SJCRH30 (cell line): ENCODE results near the gene TAS2R43. TPM values are rescaled to one million over a fixed set of nuclear protein-coding genes. Genes with fewer than 3 reads are reported as not detected.
"Not testable (repeated sequence)": the region's sequence is repeated elsewhere in the genome, so short reads cannot be mapped to it uniquely, and the experiment has no call there.

ENCODE experiments used
- DNase-seq, 2 experiments: peaks; one replicate each; pipeline ENCODE4 v3.0.0-alpha.2; 2015 to 2020
- H3K27ac ChIP-seq: fragments of 250-450 bp; sonication (Bioruptor Pico); 2 replicates; pipeline ENCODE4 v1.5.1; 2020; ENCODE audit warnings: mild to moderate bottlenecking, moderate library complexity
- H3K27me3 ChIP-seq: fragments of 250-450 bp; sonication (Bioruptor Pico); 2 replicates; pipeline ENCODE4 v1.5.1; 2020; ENCODE audit warnings: mild to moderate bottlenecking, moderate library complexity
- H3K36me3 ChIP-seq: fragments of 250-450 bp; sonication (Bioruptor Pico); 2 replicates; pipeline ENCODE4 v1.5.1; 2020; ENCODE audit warnings: mild to moderate bottlenecking, moderate library complexity
- H3K4me1 ChIP-seq: fragments of 250-450 bp; sonication (Bioruptor Pico); 2 replicates; pipeline ENCODE4 v1.5.1; 2020; ENCODE audit warnings: mild to moderate bottlenecking, moderate library complexity
- H3K4me3 ChIP-seq: fragments of 250-450 bp; sonication (Bioruptor Pico); 2 replicates; pipeline ENCODE4 v1.5.1; 2020; ENCODE audit warnings: mild to moderate bottlenecking, moderate library complexity
- H3K9me3 ChIP-seq: fragments of 250-450 bp; sonication (Bioruptor Pico); replicated peaks from 2 replicates; pipeline ENCODE4 v1.5.1; 2020; ENCODE audit warnings: mild to moderate bottlenecking, moderate library complexity
- total RNA-seq: library from RNA; depleted of rRNA; stranded (reverse); fragments of >200 nt; shearing (Covaris generic); gene quantifications from 2 replicates; pipeline ENCODE4 v1.2.3, GENCODE V29; 2014; rRNA removed

Gene TAS2R43, protein sequence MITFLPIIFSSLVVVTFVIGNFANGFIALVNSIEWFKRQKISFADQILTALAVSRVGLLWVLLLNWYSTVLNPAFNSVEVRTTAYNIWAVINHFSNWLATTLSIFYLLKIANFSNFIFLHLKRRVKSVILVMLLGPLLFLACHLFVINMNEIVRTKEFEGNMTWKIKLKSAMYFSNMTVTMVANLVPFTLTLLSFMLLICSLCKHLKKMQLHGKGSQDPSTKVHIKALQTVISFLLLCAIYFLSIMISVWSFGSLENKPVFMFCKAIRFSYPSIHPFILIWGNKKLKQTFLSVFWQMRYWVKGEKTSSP
- 0.63 and 0.97 TPM in 2 replicates for total RNA-seq

DNA sequence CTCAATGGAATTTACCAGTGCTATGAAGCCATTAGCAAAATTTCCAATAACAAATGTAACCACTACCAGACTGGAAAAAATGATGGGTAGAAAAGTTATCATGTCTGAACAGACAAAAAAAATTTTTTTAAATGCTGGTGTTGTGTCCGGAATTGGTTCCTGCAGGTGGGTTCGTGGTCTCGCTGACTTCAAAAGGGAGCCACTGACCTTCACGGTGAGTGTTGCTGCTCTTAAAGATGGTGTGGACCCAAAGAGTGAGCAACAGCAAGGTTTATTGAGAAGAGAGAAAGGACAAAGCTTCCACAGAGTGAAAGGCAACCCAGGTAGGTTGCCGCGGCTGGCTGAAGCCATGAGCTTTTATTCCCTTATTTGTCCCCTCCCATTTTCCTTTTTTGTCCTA, at the start of gene TAS2R43:
TAS2R43 (minus strand) TSS at position 186 of the 400 bp plus-strand sequence; CDS start at position 102, 84 bp downstream.
- no peak for DNase-seq
- H3K27ac ChIP-seq: no peak within 1 kb of the TSS
- H3K36me3 ChIP-seq: no peaks in the 10 kb centered on the region
- H3K27me3 ChIP-seq: no peaks in the 10 kb centered on the region
- no peaks in the 10 kb centered on the region for H3K4me1 ChIP-seq
- H3K9me3 ChIP-seq: no peaks in the 10 kb centered on the region
- H3K4me3 ChIP-seq: no peak within 1 kb of the TSS

- H3K36me3 ChIP-seq: 0 out of 2 replicates have a peak, but pooled peaks cover 10% of the 10 kb centered on the region
- no peak for DNase-seq
- H3K4me1 ChIP-seq: no peaks in the 10 kb centered on the region
- no peak overlapping the region for H3K27ac ChIP-seq
- no peak overlapping the region for H3K4me3 ChIP-seq
- H3K9me3 ChIP-seq: no peaks in the 10 kb centered on the region
- no peaks in the 10 kb centered on the region for H3K27me3 ChIP-seq
These were observed 44.0 kb upstream of the TAS2R43 start for GRCh38 chr12:11136075-11136474.

GRCh38 chr12:11134305-11134704, 42.2 kb upstream of the TAS2R43 start, which contains the start of gene TAS2R30:
TAS2R30 (minus strand) TSS chr12:11134644; CDS start chr12:11134244, 400 bp downstream.
- DNase-seq: no peak
- Histone ChIP-seq H3K27ac (no peak within 1 kb of the TSS), H3K36me3 (no peaks in the 10 kb centered on the region), H3K27me3 (no peaks in the 10 kb centered on the region), H3K4me1 (no peaks in the 10 kb centered on the region), H3K4me3 (no peak within 1 kb of the TSS), H3K9me3 (no peaks in the 10 kb centered on the region)

DNA sequence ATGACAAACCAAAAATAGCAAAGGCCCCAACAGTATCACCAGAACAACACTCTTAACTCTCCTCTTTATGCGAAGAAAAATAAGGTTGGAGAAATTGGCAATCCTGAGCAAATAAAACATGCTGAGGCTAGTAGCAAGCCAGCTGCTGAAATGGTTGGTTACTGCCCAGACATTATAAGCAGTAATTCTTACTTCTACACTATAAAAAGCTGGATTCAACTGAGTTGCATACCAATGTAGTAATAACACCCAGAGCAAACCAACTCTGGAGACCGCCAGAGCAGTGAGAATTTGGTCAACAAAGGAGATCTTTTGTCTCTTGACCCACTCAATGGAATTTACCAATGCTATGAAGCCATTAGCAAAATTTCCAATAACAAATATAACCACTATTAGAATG, 41.7 kb upstream of the TAS2R43 start:
- Histone ChIP-seq H3K27ac (no peak overlapping the region), H3K9me3 (no peaks in the 10 kb centered on the region)

GRCh38 chr12:11133162-11133561, 41.0 kb upstream of the TAS2R43 start:
- Histone ChIP-seq H3K27me3 (no peaks in the 10 kb centered on the region), H3K36me3 (no peaks in the 10 kb centered on the region), H3K4me3 (no peak overlapping the region), H3K9me3 (no peaks in the 10 kb centered on the region), H3K27ac (no peak overlapping the region), H3K4me1 (no peaks in the 10 kb centered on the region)
- DNase-seq: no peak

More for the DNA sequence above, 41.7 kb upstream of the TAS2R43 start:
- Histone ChIP-seq H3K36me3 (no peaks in the 10 kb centered on the region), H3K27me3 (no peaks in the 10 kb centered on the region), H3K4me1 (no peaks in the 10 kb centered on the region), H3K4me3 (no peak overlapping the region)
- no peak for DNase-seq

DNA sequence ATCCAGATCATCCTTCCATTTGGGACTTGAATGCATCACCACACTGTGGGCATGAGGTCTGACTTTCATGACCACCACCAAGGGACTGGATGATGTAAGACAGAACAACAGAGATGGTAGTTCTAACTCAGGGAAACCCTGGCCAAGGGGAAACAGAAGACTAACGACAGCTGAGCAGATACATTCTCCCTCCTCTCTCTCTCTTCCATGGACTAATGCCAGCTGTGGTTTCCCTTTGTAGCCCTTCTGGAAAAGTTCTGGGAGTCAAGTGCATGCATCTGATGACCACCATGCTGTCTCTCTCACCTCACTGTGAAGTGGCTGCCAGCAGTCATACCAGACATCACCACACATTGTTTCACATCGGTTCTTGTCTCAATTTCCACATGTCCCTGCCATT, 38.9 kb upstream of the TAS2R43 start:
- H3K4me1 ChIP-seq: no peaks in the 10 kb centered on the region
- no peaks in the 10 kb centered on the region for H3K27me3 ChIP-seq
- H3K27ac ChIP-seq: no peak overlapping the region
- peak; percentile 26 to 60 for DNase-seq
- no peak overlapping the region for H3K4me3 ChIP-seq
- no peaks in the 10 kb centered on the region for H3K9me3 ChIP-seq
- no peaks in the 10 kb centered on the region for H3K36me3 ChIP-seq

- H3K9me3 ChIP-seq: no peaks in the 10 kb centered on the region
- H3K27me3 ChIP-seq: no peaks in the 10 kb centered on the region
- no peak for DNase-seq
- H3K36me3 ChIP-seq: no peaks in the 10 kb centered on the region
- no peaks in the 10 kb centered on the region for H3K4me1 ChIP-seq
- H3K27ac ChIP-seq: no peak overlapping the region
- no peak overlapping the region for H3K4me3 ChIP-seq
These were observed 38.3 kb upstream of the TAS2R43 start for GRCh38 chr12:11130382-11130781.

DNA sequence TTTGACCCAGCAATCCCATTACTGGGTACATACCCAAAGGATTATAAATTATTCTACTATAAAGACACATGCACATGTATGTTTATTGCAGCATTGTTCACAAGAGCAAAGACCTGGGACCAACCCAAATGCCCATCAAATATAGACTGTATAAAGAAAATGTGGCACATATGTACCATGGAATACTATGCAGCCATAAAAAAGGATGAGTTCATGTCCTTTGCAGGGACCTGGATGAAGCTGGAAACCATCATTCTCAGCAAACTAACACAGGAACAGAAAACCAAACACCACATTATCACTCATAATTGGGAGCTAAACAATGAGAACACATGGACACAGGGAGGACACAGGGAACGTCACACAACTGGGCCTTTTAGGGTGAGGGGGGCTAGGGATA, 22.0 kb upstream of the TAS2R43 start:
- H3K27me3 ChIP-seq, H3K4me1 ChIP-seq, H3K4me3 ChIP-seq, H3K27ac ChIP-seq, H3K9me3 ChIP-seq, DNase-seq, H3K36me3 ChIP-seq: not testable (repeated sequence)

- H3K4me1 ChIP-seq, H3K27ac ChIP-seq, H3K36me3 ChIP-seq, H3K9me3 ChIP-seq, H3K4me3 ChIP-seq, DNase-seq, H3K27me3 ChIP-seq: not testable (repeated sequence)
These were observed 19.1 kb upstream of the TAS2R43 start for GRCh38 chr12:11111213-11111612.

GRCh38 chr12:11108862-11109261, 16.7 kb upstream of the TAS2R43 start:
- Histone ChIP-seq H3K27ac (no peak overlapping the region), H3K36me3 (no peaks in the 10 kb centered on the region; the same call in 1 of the 2 replicates), H3K4me1 (no peaks in the 10 kb centered on the region), H3K4me3 (no peak overlapping the region), H3K9me3 (0 out of 2 replicates have a peak, but pooled peaks cover 3% of the 10 kb centered on the region), H3K27me3 (no peaks in the 10 kb centered on the region)
- no peak for DNase-seq

- Histone ChIP-seq H3K36me3 (no peaks in the 10 kb centered on the region; the same call in 1 of the 2 replicates), H3K4me1 (no peaks in the 10 kb centered on the region), H3K27me3 (no peaks in the 10 kb centered on the region), H3K27ac (no peak overlapping the region), H3K4me3 (no peak overlapping the region), H3K9me3 (0 out of 2 replicates have a peak, but pooled peaks cover 3% of the 10 kb centered on the region)
- no peak for DNase-seq
These were observed 15.6 kb upstream of the TAS2R43 start for GRCh38 chr12:11107719-11108118.

GRCh38 chr12:11106288-11106687, 14.2 kb upstream of the TAS2R43 start:
- no peak overlapping the region for H3K27ac ChIP-seq
- no peak overlapping the region for H3K4me3 ChIP-seq
- H3K9me3 ChIP-seq: 0 out of 2 replicates have a peak, but pooled peaks cover 3% of the 10 kb centered on the region
- DNase-seq: no peak
- no peaks in the 10 kb centered on the region for H3K4me1 ChIP-seq
- H3K27me3 ChIP-seq: no peaks in the 10 kb centered on the region
- H3K36me3 ChIP-seq: no peaks in the 10 kb centered on the region; the same call in 1 of the 2 replicates

DNA sequence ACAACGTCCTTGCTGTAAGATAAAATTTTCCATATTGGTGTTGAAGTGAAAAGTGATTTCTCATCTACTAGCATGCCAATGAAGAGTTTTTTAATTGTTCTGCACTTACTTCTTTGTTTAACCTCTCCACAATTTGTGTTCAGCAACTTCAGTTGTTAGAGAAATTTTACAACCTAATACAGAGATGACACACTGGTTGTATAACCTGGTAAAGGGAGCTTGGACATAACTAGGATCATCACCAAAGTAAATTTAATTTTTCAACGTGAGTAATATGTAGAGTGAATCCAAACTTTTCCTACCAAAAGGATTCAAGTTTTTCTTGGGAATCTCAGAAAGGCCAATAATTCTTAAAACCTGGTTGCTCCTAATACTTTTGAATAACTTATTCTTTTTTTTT, 13.4 kb upstream of the TAS2R43 start:
- Histone ChIP-seq H3K9me3 (0 out of 2 replicates have a peak, but pooled peaks cover 3% of the 10 kb centered on the region), H3K27ac (no peak overlapping the region), H3K27me3 (no peaks in the 10 kb centered on the region), H3K4me3 (no peak overlapping the region), H3K36me3 (no peaks in the 10 kb centered on the region; the same call in 1 of the 2 replicates), H3K4me1 (no peaks in the 10 kb centered on the region)
- no peak for DNase-seq

GRCh38 chr12:11094910-11095309, 2.8 kb upstream of the TAS2R43 start:
- H3K9me3 ChIP-seq, H3K27me3 ChIP-seq, H3K4me3 ChIP-seq, DNase-seq, H3K36me3 ChIP-seq, H3K27ac ChIP-seq, H3K4me1 ChIP-seq: not testable (repeated sequence)

GRCh38 chr12:11089246-11089645, 2.9 kb downstream of the TAS2R43 start:
- Histone ChIP-seq H3K27ac (no peak overlapping the region), H3K36me3 (no peaks in the 10 kb centered on the region), H3K27me3 (no peaks in the 10 kb centered on the region), H3K9me3 (no peaks in the 10 kb centered on the region), H3K4me3 (no peak overlapping the region), H3K4me1 (no peaks in the 10 kb centered on the region)
- DNase-seq: no peak

GRCh38 chr12:11085419-11085818, 6.7 kb downstream of the TAS2R43 start:
- no peaks in the 10 kb centered on the region for H3K4me1 ChIP-seq
- peaks cover 4% of the 10 kb centered on the region; the same call in 1 of the 2 replicates for H3K9me3 ChIP-seq
- no peaks in the 10 kb centered on the region for H3K27me3 ChIP-seq
- no peak for DNase-seq
- H3K36me3 ChIP-seq: no peaks in the 10 kb centered on the region
- H3K4me3 ChIP-seq: no peak overlapping the region
- H3K27ac ChIP-seq: no peak overlapping the region
